AG04450 (cell line): ENCODE results near the gene HEYL. TPM values are rescaled to one million over a fixed set of nuclear protein-coding genes. Genes with fewer than 3 reads are reported as not detected.

Experiments used
- CTCF ChIA-PET: fragments of 300-600, 350-600 bp; formaldehyde crosslinking; extraction: SDS; loops from one replicate; lab custom pipeline; 2022; ENCODE audit warnings: antibody characterized with exemption, inconsistent platforms; lab: Charles Lee
- POLR2A ChIA-PET: fragments of 350-600 bp; formaldehyde crosslinking; extraction: SDS; loops from one replicate; lab custom pipeline; 2021; ENCODE audit warnings: antibody characterized with exemption, inconsistent platforms; lab: Yijun Ruan, JAX
- DNase-seq: peaks from one replicate; pipeline ENCODE4 v3.0.0-alpha.2; 2011; ENCODE audit warnings: low read depth, low spot score
- H3K27ac ChIP-seq: one replicate; pipeline ENCODE4 v1.5.1; 2012; ENCODE audit warnings: low read depth, low read length, control low read depth
- H3K27me3 ChIP-seq: one replicate; pipeline ENCODE4 v1.6.0; 2012; ENCODE audit warnings: low read length; ENCODE audit not compliant: control insufficient read depth, insufficient read depth
- H3K4me3 ChIP-seq: 2 replicates; pipeline ENCODE4 v1.5.1; 2011; ENCODE audit warnings: mild to moderate bottlenecking, low read depth, low read length, control low read depth
- H3K9me3 ChIP-seq: 2 replicates; pipeline ENCODE4 v1.5.1; 2012; ENCODE audit warnings: low read length; ENCODE audit not compliant: control insufficient read depth, insufficient read depth
- polyA plus RNA-seq: library from polyadenylated mRNA; depleted of rRNA; stranded (reverse); fragments of >200 nt; gene quantifications from 2 replicates; pipeline ENCODE4 v1.2.3, GENCODE V29; 2011
- TF ChIP-seq, protein P1 (sequence below): IDR thresholded peaks from 2 replicates; pipeline ENCODE4 v1.5.1; 2011; ENCODE audit warnings: low read depth, low read length, control low read depth, inconsistent platforms

HEYL gene
- polyA plus RNA-seq, 1 experiment = 0.14 TPM

DNA sequence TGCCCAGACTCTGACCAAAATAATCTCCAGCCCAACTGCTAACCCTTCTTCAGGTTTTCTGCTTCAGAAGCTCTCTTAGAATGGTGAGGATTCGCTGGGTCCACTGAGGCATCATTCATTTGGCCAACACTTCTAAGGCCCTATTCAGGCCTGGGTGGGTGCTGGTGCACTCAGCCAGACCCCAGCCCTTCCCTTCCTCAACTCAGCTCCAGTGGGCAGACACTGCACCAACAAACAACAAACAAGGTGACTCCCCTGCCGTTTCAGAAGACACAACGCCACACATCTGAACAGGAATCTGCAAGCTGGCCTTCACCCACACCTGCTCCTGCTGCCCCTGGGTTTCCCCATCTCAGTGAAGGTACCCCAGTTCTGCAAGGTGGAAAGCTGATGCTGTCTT, 6.0 kb downstream of the HEYL start:
- DNase-seq = no peak
- ChIA-PET POLR2A (no interaction called here), CTCF (interaction anchor here (0.9 to 1.1 kb wide), 2 partner anchors 25 to 39 kb away, joined by 3 to 5 read pairs; no protein-coding TSS in a partner anchor)
- TF ChIP-seq, protein P1, sequence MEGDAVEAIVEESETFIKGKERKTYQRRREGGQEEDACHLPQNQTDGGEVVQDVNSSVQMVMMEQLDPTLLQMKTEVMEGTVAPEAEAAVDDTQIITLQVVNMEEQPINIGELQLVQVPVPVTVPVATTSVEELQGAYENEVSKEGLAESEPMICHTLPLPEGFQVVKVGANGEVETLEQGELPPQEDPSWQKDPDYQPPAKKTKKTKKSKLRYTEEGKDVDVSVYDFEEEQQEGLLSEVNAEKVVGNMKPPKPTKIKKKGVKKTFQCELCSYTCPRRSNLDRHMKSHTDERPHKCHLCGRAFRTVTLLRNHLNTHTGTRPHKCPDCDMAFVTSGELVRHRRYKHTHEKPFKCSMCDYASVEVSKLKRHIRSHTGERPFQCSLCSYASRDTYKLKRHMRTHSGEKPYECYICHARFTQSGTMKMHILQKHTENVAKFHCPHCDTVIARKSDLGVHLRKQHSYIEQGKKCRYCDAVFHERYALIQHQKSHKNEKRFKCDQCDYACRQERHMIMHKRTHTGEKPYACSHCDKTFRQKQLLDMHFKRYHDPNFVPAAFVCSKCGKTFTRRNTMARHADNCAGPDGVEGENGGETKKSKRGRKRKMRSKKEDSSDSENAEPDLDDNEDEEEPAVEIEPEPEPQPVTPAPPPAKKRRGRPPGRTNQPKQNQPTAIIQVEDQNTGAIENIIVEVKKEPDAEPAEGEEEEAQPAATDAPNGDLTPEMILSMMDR = no peak
- Histone ChIP-seq H3K27ac (no peak overlapping the region), H3K27me3 (peaks cover 6% of the 10 kb centered on the region), H3K4me3 (no peak overlapping the region), H3K9me3 (no peaks in the 10 kb centered on the region)

DNA sequence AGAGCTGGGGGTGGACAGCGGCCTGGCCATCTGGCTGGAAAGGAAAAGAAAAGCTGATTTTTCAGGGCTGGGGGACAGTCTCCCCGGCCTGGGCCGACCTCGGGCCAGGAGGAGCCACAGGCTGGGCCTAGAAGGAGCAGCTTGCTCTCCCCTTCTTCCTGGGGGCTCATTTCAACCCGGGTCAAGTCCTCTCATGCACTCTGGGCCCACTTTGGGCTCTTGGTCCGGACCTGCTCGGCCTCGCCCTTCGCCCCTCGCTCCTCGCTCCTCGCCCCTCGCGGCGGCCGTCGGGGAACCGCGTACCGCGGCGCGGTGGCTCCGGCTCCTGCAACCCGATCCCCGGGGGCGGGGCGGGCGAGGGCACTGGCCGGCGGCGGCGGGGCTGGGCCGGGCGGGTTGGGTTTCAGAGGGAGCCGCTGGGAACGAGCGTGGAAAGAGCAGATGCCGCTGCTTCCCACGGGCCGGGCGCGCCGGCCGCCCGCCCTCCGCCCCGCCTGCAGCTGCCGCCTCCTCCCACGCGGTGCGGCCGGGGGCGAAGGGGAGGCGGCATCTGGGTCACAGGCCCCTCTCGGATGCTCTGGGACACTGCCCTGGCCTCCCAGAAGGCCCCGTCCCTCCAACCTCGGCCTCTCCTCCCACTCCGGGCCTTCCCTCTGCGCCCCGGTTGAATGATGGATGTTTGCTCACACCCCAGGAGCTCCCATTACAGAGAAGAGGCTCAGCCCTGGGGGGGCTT, 6.6 kb downstream of the HEYL start:
- H3K27ac ChIP-seq = no peak overlapping the region
- TF ChIP-seq, protein P1 = no peak

DNA sequence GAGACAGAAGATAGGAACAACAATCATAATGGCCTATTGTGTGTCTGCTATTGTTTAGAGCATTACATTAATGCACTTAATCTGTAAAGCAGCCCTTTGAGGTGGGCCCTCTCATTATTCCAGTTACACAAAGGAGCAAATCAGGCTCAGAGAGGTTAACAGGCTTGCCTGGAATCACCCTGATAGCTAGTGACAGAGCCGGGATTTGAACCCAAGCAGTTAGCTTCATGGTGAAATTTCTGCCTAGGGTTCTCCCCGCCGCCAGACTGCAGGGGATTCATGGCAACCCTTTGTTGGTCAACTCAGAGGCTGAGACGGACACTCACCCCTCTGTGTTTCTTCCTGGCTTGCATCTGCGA, 7.1 kb downstream of the HEYL start:
- no peak for DNase-seq
- H3K4me3 ChIP-seq = no peak overlapping the region
- H3K9me3 ChIP-seq = no peaks in the 10 kb centered on the region
- no peaks in the 10 kb centered on the region for H3K27me3 ChIP-seq
- no peak overlapping the region for H3K27ac ChIP-seq
- CTCF ChIA-PET = interaction anchor here (1.0 to 1.6 kb wide), 3 partner anchors 21 to 23 kb away, joined by 3 to 5 read pairs (median 5); no protein-coding TSS in a partner anchor
- TF ChIP-seq, protein P1 = no peak
- POLR2A ChIA-PET = no interaction called here

More for the DNA sequence above, 6.6 kb downstream of the HEYL start:
- Histone ChIP-seq H3K9me3 (no peaks in the 10 kb centered on the region), H3K27me3 (peaks cover 4% of the 10 kb centered on the region), H3K4me3 (peak overlapping the region; percentile 36)
- DNase-seq = no peak
- ChIA-PET POLR2A (no interaction called here), CTCF (interaction anchor here (0.9 to 1.6 kb wide), 4 partner anchors 21 to 40 kb away, joined by 3 to 5 read pairs (median 4); no protein-coding TSS in a partner anchor)

DNA sequence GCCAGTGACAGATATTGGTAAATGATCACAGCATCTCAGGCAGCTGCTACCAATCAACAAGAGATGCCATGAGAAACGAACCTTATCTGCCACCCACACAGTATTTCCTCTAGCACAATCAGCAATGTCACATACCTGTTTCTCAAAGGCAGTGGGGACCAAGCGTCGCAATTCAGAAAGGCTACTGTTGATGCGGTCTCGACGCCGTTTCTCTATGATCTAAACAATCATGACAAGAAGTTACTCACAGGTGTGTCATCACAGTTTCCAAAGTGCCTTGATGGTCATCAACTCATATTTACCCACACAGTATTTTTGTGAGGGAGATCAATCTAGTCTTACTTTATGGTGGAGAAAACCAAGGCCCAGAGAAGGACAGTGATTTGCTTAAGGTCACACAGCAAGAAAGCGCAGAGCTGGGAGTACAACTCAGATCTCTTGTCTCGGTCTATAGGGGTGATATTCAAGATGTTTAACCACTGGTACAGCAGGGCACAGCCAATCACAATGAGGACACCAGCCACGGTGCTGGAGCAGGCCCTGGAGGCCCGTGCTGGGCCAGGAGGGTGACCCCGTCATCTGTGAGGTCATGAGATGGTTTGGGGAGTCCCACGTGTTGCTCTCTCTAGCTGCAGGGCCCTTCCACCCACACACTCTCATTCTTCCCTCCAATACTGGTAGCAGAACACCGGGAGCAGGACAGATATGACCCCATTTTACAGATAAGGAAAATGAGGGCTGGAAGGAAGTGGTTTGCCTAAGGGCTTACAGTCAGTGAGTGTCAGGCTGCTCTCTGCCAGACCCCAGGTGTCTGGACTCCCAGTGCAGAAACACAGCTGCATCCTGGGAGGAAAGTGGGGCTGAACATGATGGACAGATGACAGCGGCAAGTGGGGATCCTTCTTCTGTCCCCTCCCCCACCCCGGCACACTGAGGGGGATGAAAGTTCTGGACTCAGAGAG, 7.8 kb downstream of the HEYL start:
- Histone ChIP-seq H3K4me3 (no peak overlapping the region), H3K9me3 (no peaks in the 10 kb centered on the region), H3K27me3 (no peaks in the 10 kb centered on the region), H3K27ac (no peak overlapping the region)
- TF ChIP-seq, protein P1 = no peak
- CTCF ChIA-PET = interaction anchor here (0.5 to 1.6 kb wide), 3 partner anchors 21 to 23 kb away, joined by 3 to 5 read pairs (median 5); no protein-coding TSS in a partner anchor
- POLR2A ChIA-PET = no interaction called here
- no peak for DNase-seq
